IPS-18c (cell line): Measurements from ENCODE around the gene FAM114A2.
"Not testable (repeated sequence)": the region's sequence is repeated elsewhere in the genome, so short reads cannot be mapped to it uniquely, and the experiment has no call there.

ENCODE experiments used
- H3K4me3 ChIP-seq: 2 replicates; pipeline ENCODE4 v1.7.0; 2013; ENCODE audit warnings: low read depth, mild to moderate bottlenecking, low read length, moderate library complexity; ENCODE audit not compliant: insufficient read depth
- H3K9me3 ChIP-seq: one replicate; pipeline ENCODE4 v1.6.1; 2013; ENCODE audit warnings: mild to moderate bottlenecking, low read length, moderate library complexity; ENCODE audit not compliant: control insufficient read depth, insufficient read depth

Gene FAM114A2

GRCh38 chr5:154058055-154059038, 19.6 kb upstream of the FAM114A2 start:
- H3K4me3 ChIP-seq, result no peak overlapping the region
- no peaks in the 10 kb centered on the region for H3K9me3 ChIP-seq

GRCh38 chr5:154055201-154055600, 16.5 kb upstream of the FAM114A2 start:
- Histone ChIP-seq H3K4me3 (no peak overlapping the region), H3K9me3 (no peaks in the 10 kb centered on the region)

GRCh38 chr5:154053468-154053867, 14.8 kb upstream of the FAM114A2 start:
- no peaks in the 10 kb centered on the region for H3K9me3 ChIP-seq
- H3K4me3 ChIP-seq, result no peak overlapping the region

- H3K9me3 ChIP-seq, result no peaks in the 10 kb centered on the region
- H3K4me3 ChIP-seq, result no peak overlapping the region
Measured at GRCh38 chr5:154049636-154050035, 10.9 kb upstream of the FAM114A2 start.

GRCh38 chr5:154047324-154047723, 8.6 kb upstream of the FAM114A2 start:
- no peaks in the 10 kb centered on the region for H3K9me3 ChIP-seq
- no peak overlapping the region for H3K4me3 ChIP-seq

- no peaks in the 10 kb centered on the region for H3K9me3 ChIP-seq
- H3K4me3 ChIP-seq, result no peak overlapping the region
Measured at GRCh38 chr5:154046486-154046885, 7.8 kb upstream of the FAM114A2 start.

- H3K9me3 ChIP-seq, result no peaks in the 10 kb centered on the region
Measured at GRCh38 chr5:154044581-154044980, 5.9 kb upstream of the FAM114A2 start.

GRCh38 chr5:154044099-154044498, 5.4 kb upstream of the FAM114A2 start:
- H3K4me3 ChIP-seq, result no peak overlapping the region

More at GRCh38 chr5:154044581-154044980, 5.9 kb upstream of the FAM114A2 start:
- H3K4me3 ChIP-seq, result no peak overlapping the region

GRCh38 chr5:154042766-154043165, 4.1 kb upstream of the FAM114A2 start:
- no peaks in the 10 kb centered on the region for H3K9me3 ChIP-seq
- no peak overlapping the region for H3K4me3 ChIP-seq

More at GRCh38 chr5:154044099-154044498, 5.4 kb upstream of the FAM114A2 start:
- H3K9me3 ChIP-seq, result no peaks in the 10 kb centered on the region

GRCh38 chr5:154039458-154039829, 734 bp upstream of the FAM114A2 start:
- Histone ChIP-seq H3K4me3 (peak overlapping the region; percentile 86), H3K9me3 (no peaks in the 10 kb centered on the region)

- Histone ChIP-seq H3K4me3 (peak overlapping the region; percentile 86), H3K9me3 (no peaks in the 10 kb centered on the region)
Measured at GRCh38 chr5:154038261-154038706, 426 bp downstream of the FAM114A2 start.

- no peak overlapping the region for H3K4me3 ChIP-seq
- no peaks in the 10 kb centered on the region for H3K9me3 ChIP-seq
Measured at GRCh38 chr5:154034944-154035343, 3.8 kb downstream of the FAM114A2 start.

GRCh38 chr5:154031937-154032489, 6.7 kb downstream of the FAM114A2 start:
- Histone ChIP-seq H3K9me3 (no peaks in the 10 kb centered on the region), H3K4me3 (no peak overlapping the region)

- H3K9me3 ChIP-seq, result no peaks in the 10 kb centered on the region
- H3K4me3 ChIP-seq, result no peak overlapping the region
Measured at GRCh38 chr5:154025951-154026350, 12.8 kb downstream of the FAM114A2 start.

- not testable (repeated sequence) for H3K4me3 ChIP-seq, H3K9me3 ChIP-seq
Measured at GRCh38 chr5:154018919-154019318, 19.8 kb downstream of the FAM114A2 start.

GRCh38 chr5:154015071-154015693, 23.5 kb downstream of the FAM114A2 start:
- H3K9me3 ChIP-seq, result no peaks in the 10 kb centered on the region

GRCh38 chr5:154010660-154011059, 28.1 kb downstream of the FAM114A2 start:
- Histone ChIP-seq H3K9me3 (no peaks in the 10 kb centered on the region), H3K4me3 (no peak overlapping the region)

More at GRCh38 chr5:154015071-154015693, 23.5 kb downstream of the FAM114A2 start:
- H3K4me3 ChIP-seq, result no peak overlapping the region

GRCh38 chr5:154005648-154006047, 33.1 kb downstream of the FAM114A2 start:
- no peak overlapping the region for H3K4me3 ChIP-seq
- no peaks in the 10 kb centered on the region for H3K9me3 ChIP-seq
